Left ventricle myocardium inferior (tissue), 1 donor: ENCODE results near the gene PRKCB. TPM values are rescaled to one million over a fixed set of nuclear protein-coding genes. Genes with fewer than 3 reads are reported as not detected.

Experiments used
- DNase-seq: peaks from one replicate; pipeline ENCODE4 v3.0.0-alpha.2; 2020
- H3K27ac ChIP-seq: fragments of 200-600 bp; replicated peaks from 2 replicates; pipeline ENCODE4 v1.8.0; 2021
- H3K27me3 ChIP-seq: fragments of 200-600 bp; 2 replicates; pipeline ENCODE4 v1.8.0; 2021; ENCODE audit warnings: low read depth
- H3K36me3 ChIP-seq: fragments of 200-600 bp; 2 replicates; pipeline ENCODE4 v1.8.0; 2021
- H3K4me1 ChIP-seq: fragments of 200-600 bp; 2 replicates; pipeline ENCODE4 v1.8.0; 2021
- H3K4me3 ChIP-seq: fragments of 200-600 bp; 2 replicates; pipeline ENCODE4 v1.8.0; 2021; ENCODE audit warnings: mild to moderate bottlenecking, moderate library complexity
- H3K9me3 ChIP-seq: fragments of 200-600 bp; replicated peaks from 2 replicates; pipeline ENCODE4 v1.8.0; 2021
- CTCF ChIP-seq: fragments of 200-600 bp; IDR thresholded peaks from 2 replicates; pipeline ENCODE4 v1.8.0; 2021; ENCODE audit warnings: antibody characterized with exemption, mild to moderate bottlenecking, borderline replicate concordance
- intact Hi-C: fragments of 100-400 bp; cut with micrococcal nuclease; formaldehyde crosslinking; loops from one replicate; pipeline ENCODE4 v1.11.0; 2022
- total RNA-seq: library from RNA; stranded (reverse); fragmentation: NEBNext Ultra II Directional; extraction: Animal tissue kit (Norgen Biotek cat#: 25700); gene quantifications from one replicate; pipeline ENCODE4 v1.2.1, GENCODE V29; 2021
- donor health status: DM: no; HTN: yes; CAD: no; lungs with severe emphysema.

The PRKCB gene
- total RNA-seq, 1 donor from 2014 or later: 1.6 TPM

- H3K36me3 ChIP-seq: no peaks in the 10 kb centered on the region
- TF ChIP-seq CTCF: no peak
- intact Hi-C loops: no loop called here
- H3K27ac ChIP-seq: no peak overlapping the region
- no peak overlapping the region for H3K4me3 ChIP-seq
- no peaks in the 10 kb centered on the region for H3K4me1 ChIP-seq
- DNase-seq: no peak
- no peaks in the 10 kb centered on the region for H3K27me3 ChIP-seq
- no peaks in the 10 kb centered on the region for H3K9me3 ChIP-seq
These were observed 297.0 kb downstream of the PRKCB start for GRCh38 chr16:24132797-24133155.

GRCh38 chr16:24135624-24136565, 300.1 kb downstream of the PRKCB start:
- no peak for TF ChIP-seq CTCF
- no peak overlapping the region for H3K4me3 ChIP-seq
- no peak for DNase-seq
- no peaks in the 10 kb centered on the region for H3K36me3 ChIP-seq
- peaks cover 6% of the 10 kb centered on the region for H3K9me3 ChIP-seq
- no peak overlapping the region for H3K27ac ChIP-seq
- H3K27me3 ChIP-seq: no peaks in the 10 kb centered on the region
- H3K4me1 ChIP-seq: no peaks in the 10 kb centered on the region
- intact Hi-C loops: no loop called here

GRCh38 chr16:24138024-24138423, 302.2 kb downstream of the PRKCB start:
- H3K36me3 ChIP-seq: no peaks in the 10 kb centered on the region
- intact Hi-C loops: no loop called here
- no peak overlapping the region for H3K27ac ChIP-seq
- no peak for DNase-seq
- peaks cover 6% of the 10 kb centered on the region for H3K9me3 ChIP-seq
- H3K4me3 ChIP-seq: no peak overlapping the region
- no peak for TF ChIP-seq CTCF
- peaks cover under 1% of the 10 kb centered on the region for H3K27me3 ChIP-seq
- H3K4me1 ChIP-seq: no peaks in the 10 kb centered on the region

- H3K27me3 ChIP-seq: peaks cover 5% of the 10 kb centered on the region
- DNase-seq: no peak
- TF ChIP-seq CTCF: no peak
- no peak overlapping the region for H3K4me3 ChIP-seq
- no peak overlapping the region for H3K27ac ChIP-seq
- intact Hi-C loops: no loop called here
- no peaks in the 10 kb centered on the region for H3K36me3 ChIP-seq
- H3K4me1 ChIP-seq: no peaks in the 10 kb centered on the region
- peaks cover 6% of the 10 kb centered on the region for H3K9me3 ChIP-seq
These were observed 302.8 kb downstream of the PRKCB start for GRCh38 chr16:24138575-24138974.

- intact Hi-C loops: no loop called here
- no peak for DNase-seq
- no peaks in the 10 kb centered on the region for H3K4me1 ChIP-seq
These were observed 303.5 kb downstream of the PRKCB start for GRCh38 chr16:24139282-24139681.

More at GRCh38 chr16:24139282-24139681, 303.5 kb downstream of the PRKCB start:
- H3K4me3 ChIP-seq: no peak overlapping the region
- H3K9me3 ChIP-seq: peaks cover 6% of the 10 kb centered on the region
- no peak overlapping the region for H3K27ac ChIP-seq
- H3K27me3 ChIP-seq: peaks cover 5% of the 10 kb centered on the region
- no peaks in the 10 kb centered on the region for H3K36me3 ChIP-seq
- no peak for TF ChIP-seq CTCF
